HG02759 (cell line): ENCODE measurements around the gene MAP3K9.
A peak's percentile ranks its signal among the peaks of the same experiment; 100 is the strongest.

ENCODE experiments used
- ATAC-seq: cut with Tn5 transposase; IDR thresholded peaks from one replicate; pipeline ENCODE4 v1.9.1; 2021; ENCODE audit warnings: mild to moderate bottlenecking, moderate library complexity; ENCODE audit not compliant: unreplicated experiment

The MAP3K9 gene

GRCh38 chr14:70789361-70789760 lies 20.0 kb downstream of the MAP3K9 start:
- ATAC-seq: no peak

GRCh38 chr14:70788898-70789297 lies 20.4 kb downstream of the MAP3K9 start:
- no peak for ATAC-seq

GRCh38 chr14:70785556-70785955 lies 23.8 kb downstream of the MAP3K9 start:
- no peak for ATAC-seq

- no peak for ATAC-seq
Observed at GRCh38 chr14:70784886-70785285, 24.4 kb downstream of the MAP3K9 start.

GRCh38 chr14:70782361-70782760 lies 27.0 kb downstream of the MAP3K9 start:
- no peak for ATAC-seq

- ATAC-seq: peak; percentile 75
Observed at GRCh38 chr14:70780396-70781075, 28.8 kb downstream of the MAP3K9 start.

GRCh38 chr14:70779667-70780066 lies 29.6 kb downstream of the MAP3K9 start:
- ATAC-seq: no peak

GRCh38 chr14:70776197-70776596 lies 33.1 kb downstream of the MAP3K9 start:
- ATAC-seq: peak; percentile 56

- ATAC-seq: no peak
Observed at GRCh38 chr14:70773182-70773862, 36.0 kb downstream of the MAP3K9 start.

- ATAC-seq: no peak
Observed at GRCh38 chr14:70771781-70772212, 37.5 kb downstream of the MAP3K9 start.

GRCh38 chr14:70770490-70770889 lies 38.8 kb downstream of the MAP3K9 start:
- ATAC-seq: no peak

GRCh38 chr14:70759398-70759797 lies 49.9 kb downstream of the MAP3K9 start:
- ATAC-seq: no peak

GRCh38 chr14:70755655-70756054 lies 53.7 kb downstream of the MAP3K9 start:
- ATAC-seq: no peak

GRCh38 chr14:70754991-70755390 lies 54.3 kb downstream of the MAP3K9 start:
- no peak for ATAC-seq

GRCh38 chr14:70753518-70753953 lies 55.8 kb downstream of the MAP3K9 start:
- no peak for ATAC-seq

- ATAC-seq: no peak
Observed at GRCh38 chr14:70748422-70748821, 60.9 kb downstream of the MAP3K9 start.

- no peak for ATAC-seq
Observed at GRCh38 chr14:70744641-70745040, 64.7 kb downstream of the MAP3K9 start.

- no peak for ATAC-seq
Observed at GRCh38 chr14:70742316-70742715, 67.0 kb downstream of the MAP3K9 start.

GRCh38 chr14:70741482-70741881 lies 67.8 kb downstream of the MAP3K9 start:
- ATAC-seq: no peak

- no peak for ATAC-seq
Observed at GRCh38 chr14:70735043-70735442, 74.3 kb downstream of the MAP3K9 start.

GRCh38 chr14:70731447-70732239 lies 77.7 kb downstream of the MAP3K9 start:
- no peak for ATAC-seq

GRCh38 chr14:70730393-70730792 lies 78.9 kb downstream of the MAP3K9 start:
- ATAC-seq: no peak
